Heart left ventricle (tissue), 13 donors: ENCODE results near the gene DCDC1.

ENCODE experiments used
- CTCF ChIP-seq, 12 donors: fragments of 200-600 bp; sonication (generic) in 4 of 12; IDR thresholded peaks; one replicate each; pipeline versions ENCODE4 v1.5.0 to v1.8.0; 2018 to 2022; ENCODE audit warnings: antibody characterized with exemption in 12 of 12, mild to moderate bottlenecking in 5 of 12
- POLR2A ChIP-seq, 2 donors: fragments of 450-650 bp; IDR thresholded peaks; one replicate each; pipeline ENCODE4 v1.6.1; 2017; ENCODE audit warnings: antibody characterized with exemption in 2 of 2, mild to moderate bottlenecking in 2 of 2, moderate library complexity in 2 of 2
- donor health status: ischemic (EF 13 %, LVEDD 7.1; RV severe dilation, severe dysfunction).
- donor health status: DM: no; HTN: yes; CAD: no.
- donor health status: DM: no; HTN: no; CAD: no.
- donor health status: ischemic (EF 25% LVEDD 6.9; RV normal size, moderate dysfunction).
- donor health status: ischemic (EF 25% LVEDD 5.7; RV mildly dilated, moderate dysfunction).
- donor health status: ischemic (EF 35%, LVEDD 5.7; RV mildly dilated, moderate dysfunction).
- donor health status: nonischemic (EF 11% LVEDD 7.7; RV severe dilation, severe dysfunction).
- donor health status: DM: yes; HTN: yes; CAD: no.
- donor health status: PGD.
- donor health status: ischemic (EF 29% LVEDD 5.4; RV normal size, mild dysfunction).
- donor health status: nonischemic (EF 23%, LVEDD 6.1; RV moderate dilation, normal function).

GRCh38 chr11:31096191-31096805 is 273.2 kb downstream of the DCDC1 start:
- TF ChIP-seq CTCF (IDR thresholded peaks at IDR 0.05) (no peak), POLR2A (IDR thresholded peaks at IDR 0.05) (no peak)
